WTC11 (cell line): Measurements from ENCODE around the gene PMF1. TPM values are rescaled to one million over a fixed set of nuclear protein-coding genes. Genes with fewer than 3 reads are reported as not detected.

ENCODE experiments used
- ATAC-seq: fragments of 200-7000 bp; cut with Tn5 transposase; 2 replicates; pipeline ENCODE4 v1.10.0; 2021; ENCODE audit warnings: mild to moderate bottlenecking, moderate library complexity
- CTCF ChIA-PET: fragments of 300-600 bp; sonication (Branson Sonifier 250); formaldehyde crosslinking; loops from one replicate; lab custom pipeline; 2021; ENCODE audit warnings: antibody characterized with exemption; lab: Charles Lee
- POLR2A ChIA-PET: fragments of 350-600 bp; sonication (Branson Sonifier 250); formaldehyde crosslinking; loops from one replicate; lab custom pipeline; 2021; ENCODE audit warnings: antibody characterized with exemption; lab: Charles Lee
- DNase-seq: peaks from one replicate; pipeline ENCODE4 v3.0.0; 2021; ENCODE audit warnings: low spot score
- H3K27ac Mint-ChIP-seq: 2 replicates; pipeline ENCODE4 v1.8.0; 2021; ENCODE audit warnings: mixed read lengths
- H3K27me3 Mint-ChIP-seq: 2 replicates; pipeline ENCODE4 v1.8.0; 2021; ENCODE audit warnings: low read depth, mild to moderate bottlenecking, moderate library complexity, mixed read lengths
- H3K36me3 Mint-ChIP-seq: 2 replicates; pipeline ENCODE4 v1.8.0; 2021; ENCODE audit warnings: mixed read lengths
- H3K4me1 Mint-ChIP-seq: 2 replicates; pipeline ENCODE4 v1.8.0; 2022; ENCODE audit warnings: mixed read lengths
- H3K4me3 Mint-ChIP-seq: 2 replicates; pipeline ENCODE4 v1.8.0; 2021; ENCODE audit warnings: mild to moderate bottlenecking, moderate library complexity, mixed read lengths
- H3K9me3 Mint-ChIP-seq: 2 replicates; pipeline ENCODE4 v1.8.0; 2021; ENCODE audit warnings: mixed read lengths
- AFF4 ChIP-seq: sonication (generic); formaldehyde crosslinking; IDR thresholded peaks from 2 replicates; pipeline ENCODE4 v1.8.1; 2023; ENCODE audit warnings: mild to moderate bottlenecking, missing genetic modification reagents, borderline replicate concordance
- ATF2 ChIP-seq: sonication (generic); formaldehyde crosslinking; IDR thresholded peaks from 2 replicates; pipeline ENCODE4 v1.8.1; 2022; ENCODE audit warnings: low read depth, missing genetic modification reagents, borderline replicate concordance
- ATF6 ChIP-seq: sonication (generic); formaldehyde crosslinking; IDR thresholded peaks from 2 replicates; pipeline ENCODE4 v1.8.1; 2023; ENCODE audit warnings: mild to moderate bottlenecking, missing genetic modification reagents
- CDX4 ChIP-seq: fragments of 250-450 bp; sonication (Bioruptor Pico); IDR thresholded peaks from 2 replicates; pipeline ENCODE4 v1.9.0; 2021; ENCODE audit warnings: moderate library complexity, mild to moderate bottlenecking, inconsistent platforms, borderline replicate concordance
- ELF4 ChIP-seq: sonication (generic); formaldehyde crosslinking; IDR thresholded peaks from 2 replicates; pipeline ENCODE4 v1.8.1; 2022; ENCODE audit warnings: low read depth, mild to moderate bottlenecking, moderate library complexity, missing genetic modification reagents
- FOXK1 ChIP-seq: sonication (generic); formaldehyde crosslinking; IDR thresholded peaks from 2 replicates; pipeline ENCODE4 v1.8.0; 2022; ENCODE audit warnings: mild to moderate bottlenecking, moderate library complexity, missing genetic modification reagents
- GABPB1 ChIP-seq: sonication (generic); formaldehyde crosslinking; IDR thresholded peaks from 2 replicates; pipeline ENCODE4 v1.8.1; 2023; ENCODE audit warnings: mild to moderate bottlenecking, missing genetic modification reagents
- GTF2I ChIP-seq: fragments of 250-450 bp; sonication (Bioruptor Pico); conservative IDR thresholded peaks from 2 replicates; pipeline ENCODE4 v1.4.0; 2021; ENCODE audit warnings: mild to moderate bottlenecking
- HMGA2 ChIP-seq: fragments of 250-450 bp; sonication (Bioruptor Pico); IDR thresholded peaks from 2 replicates; pipeline ENCODE4 v1.4.0; 2021; ENCODE audit warnings: mild to moderate bottlenecking, moderate library complexity
- JUN ChIP-seq: sonication (generic); formaldehyde crosslinking; IDR thresholded peaks from 2 replicates; pipeline ENCODE4 v1.8.0; 2023; ENCODE audit warnings: mild to moderate bottlenecking, missing genetic modification reagents
- MXD4 ChIP-seq: fragments of 250-450 bp; sonication (Bioruptor Pico); IDR thresholded peaks from 2 replicates; pipeline ENCODE4 v1.8.0; 2021; ENCODE audit warnings: mild to moderate bottlenecking, moderate library complexity, borderline replicate concordance
- TP53 ChIP-seq: sonication (generic); formaldehyde crosslinking; IDR thresholded peaks from 2 replicates; pipeline ENCODE4 v1.8.1; 2023; ENCODE audit warnings: mild to moderate bottlenecking, missing genetic modification reagents
- ZMAT4 ChIP-seq: fragments of 250-450 bp; sonication (Bioruptor Pico); IDR thresholded peaks from 2 replicates; pipeline ENCODE4 v1.9.0; 2021; ENCODE audit warnings: mild to moderate bottlenecking
- ZNF121 ChIP-seq: sonication (generic); formaldehyde crosslinking; IDR thresholded peaks from 2 replicates; pipeline ENCODE4 v1.8.0; 2023; ENCODE audit warnings: missing genetic modification reagents
- ZNF232 ChIP-seq: sonication (generic); formaldehyde crosslinking; IDR thresholded peaks from 2 replicates; pipeline ENCODE4 v1.8.0; 2022; ENCODE audit warnings: mild to moderate bottlenecking, missing genetic modification reagents
- ZNF263 ChIP-seq: sonication (generic); formaldehyde crosslinking; IDR thresholded peaks from 2 replicates; pipeline ENCODE4 v1.8.1; 2022; ENCODE audit warnings: low read depth, mild to moderate bottlenecking, moderate library complexity, missing genetic modification reagents
- ZNF281 ChIP-seq: sonication (generic); formaldehyde crosslinking; IDR thresholded peaks from 2 replicates; pipeline ENCODE4 v1.8.0; 2023; ENCODE audit warnings: mild to moderate bottlenecking, missing genetic modification reagents
- ZNF317 ChIP-seq: sonication (generic); formaldehyde crosslinking; IDR thresholded peaks from 2 replicates; pipeline ENCODE4 v1.8.1; 2023; ENCODE audit warnings: low read depth, mild to moderate bottlenecking, moderate library complexity, missing genetic modification reagents, borderline replicate concordance
- ZNF512 ChIP-seq: sonication (generic); formaldehyde crosslinking; IDR thresholded peaks from 2 replicates; pipeline ENCODE4 v1.8.1; 2022; ENCODE audit warnings: missing genetic modification reagents, borderline replicate concordance
- ZNF532 ChIP-seq: fragments of 250-450 bp; sonication (Bioruptor Pico); IDR thresholded peaks from 2 replicates; pipeline ENCODE4 v1.9.0; 2021; ENCODE audit warnings: mild to moderate bottlenecking, borderline replicate concordance
- ZNF671 ChIP-seq: fragments of 250-450 bp; sonication (Bioruptor Pico); IDR thresholded peaks from 2 replicates; pipeline ENCODE4 v1.8.0; 2021; ENCODE audit warnings: mild to moderate bottlenecking
- total RNA-seq: library from RNA; stranded (reverse); gene quantifications from 3 replicates; pipeline ENCODE4 v1.2.3, GENCODE V29; 2021

The PMF1 gene
- total RNA-seq, 1 experiment from 2014 or later: 129 TPM

GRCh38 chr1:156266051-156266450 is 53.2 kb downstream of the PMF1 start:
- CTCF ChIA-PET: no interaction called here
- no peak overlapping the region; the same call in 1 of the 2 replicates for H3K27ac Mint-ChIP-seq
- peaks cover 71% of the 10 kb centered on the region for H3K36me3 Mint-ChIP-seq

GRCh38 chr1:156268336-156268735 is 55.5 kb downstream of the PMF1 start:
- no peak for ATAC-seq
- H3K27me3 Mint-ChIP-seq: no peaks in the 10 kb centered on the region
- no peaks in the 10 kb centered on the region for H3K4me1 Mint-ChIP-seq
- H3K9me3 Mint-ChIP-seq: no peaks in the 10 kb centered on the region
- ChIA-PET CTCF (interaction anchor here (1.0 to 1.5 kb wide), 2 partner anchors 14 to 43 kb away, joined by 3 to 5 read pairs; partner anchors contain the start of gene SMG5), POLR2A (no interaction called here)
- no peak overlapping the region for H3K27ac Mint-ChIP-seq
- DNase-seq: no peak
- H3K36me3 Mint-ChIP-seq: peaks cover 75% of the 10 kb centered on the region
- no peak overlapping the region for H3K4me3 Mint-ChIP-seq
- TF ChIP-seq CDX4 (CRISPR knock-in tag) (no peak), ELF4 (no peak), ZNF671 (CRISPR knock-in tag) (no peak), ATF2 (CRISPR knock-in tag) (no peak), ZMAT4 (CRISPR knock-in tag) (no peak), MXD4 (CRISPR knock-in tag) (no peak), HMGA2 (CRISPR knock-in tag) (no peak), ZNF532 (no peak), ZNF512 (CRISPR knock-in tag) (no peak), GTF2I (CRISPR knock-in tag) (no peak), ZNF232 (no peak), ZNF121 (CRISPR knock-in tag) (no peak), ZNF281 (CRISPR knock-in tag) (no peak), ATF6 (CRISPR knock-in tag) (no peak), AFF4 (CRISPR knock-in tag) (no peak), GABPB1 (CRISPR knock-in tag) (no peak)

More at GRCh38 chr1:156266051-156266450, 53.2 kb downstream of the PMF1 start:
- H3K4me1 Mint-ChIP-seq: no peaks in the 10 kb centered on the region
- H3K4me3 Mint-ChIP-seq: no peak overlapping the region
- ATAC-seq (no peak), DNase-seq (no peak)
- no peaks in the 10 kb centered on the region for H3K9me3 Mint-ChIP-seq
- POLR2A ChIA-PET: no interaction called here
- no peaks in the 10 kb centered on the region for H3K27me3 Mint-ChIP-seq
- TF ChIP-seq JUN (no peak), ZNF263 (CRISPR knock-in tag) (no peak), FOXK1 (CRISPR knock-in tag) (no peak), TP53 (CRISPR knock-in tag) (no peak), ZNF317 (no peak)
